NB4 (cell line): ENCODE measurements around the gene IBA57.
A peak's percentile ranks its signal among the peaks of the same experiment; 100 is the strongest.

Experiments used
- DNase-seq: peaks from one replicate; pipeline ENCODE4 v3.0.0; 2010; ENCODE audit warnings: low read depth
- H3K4me3 ChIP-seq: one replicate; pipeline ENCODE4 v1.5.1; 2011; ENCODE audit warnings: mild to moderate bottlenecking, low read depth, low read length, moderate library complexity
- CTCF ChIP-seq: IDR thresholded peaks from one replicate; pipeline ENCODE4 v1.5.1; 2012; ENCODE audit warnings: low read depth, low read length
- MAX ChIP-seq: IDR thresholded peaks from 2 replicates; pipeline ENCODE4 v1.6.1; 2011; ENCODE audit warnings: low read depth, low read length
- MYC ChIP-seq: IDR thresholded peaks from 2 replicates; pipeline ENCODE4 v1.6.1; 2011; ENCODE audit warnings: low read depth, low read length
- POLR2A ChIP-seq: IDR thresholded peaks from 2 replicates; pipeline ENCODE4 v1.6.1; 2011; ENCODE audit warnings: mild to moderate bottlenecking; ENCODE audit not compliant: insufficient read length; ENCODE audit errors: extremely low read depth

The IBA57 gene

GRCh38 chr1:228210712-228211530, 45.3 kb downstream of the IBA57 start:
- no peak for DNase-seq
- H3K4me3 ChIP-seq: no peak overlapping the region
- TF ChIP-seq CTCF (no peak), MYC (no peak), MAX (no peak), POLR2A (no peak)

- no peak overlapping the region for H3K4me3 ChIP-seq
- DNase-seq: no peak
- TF ChIP-seq CTCF (no peak), MYC (no peak)
These were observed 46.2 kb downstream of the IBA57 start for GRCh38 chr1:228211531-228212414.

GRCh38 chr1:228212415-228212965, 46.9 kb downstream of the IBA57 start:
- TF ChIP-seq POLR2A (no peak), CTCF (no peak), MAX (no peak), MYC (no peak)
- no peak overlapping the region for H3K4me3 ChIP-seq

GRCh38 chr1:228212966-228213844, 47.6 kb downstream of the IBA57 start:
- peak overlapping the region; percentile 38 for H3K4me3 ChIP-seq
- DNase-seq: peak; percentile 89
- TF ChIP-seq POLR2A (no peak), CTCF (peak; percentile 19), MAX (peak; percentile 61; the same call in 1 of the 2 replicates)

More at GRCh38 chr1:228212415-228212965, 46.9 kb downstream of the IBA57 start:
- DNase-seq: no peak

- no peak overlapping the region for H3K4me3 ChIP-seq
These were observed 48.6 kb downstream of the IBA57 start for GRCh38 chr1:228213917-228214808.

More at GRCh38 chr1:228213917-228214808, 48.6 kb downstream of the IBA57 start:
- DNase-seq: no peak
- TF ChIP-seq POLR2A (no peak), CTCF (no peak), MAX (no peak), MYC (no peak)
